MCF 10A (cell line): ENCODE data around the gene PCGF2. TPM values are rescaled to one million over a fixed set of nuclear protein-coding genes. Genes with fewer than 3 reads are reported as not detected.

ENCODE experiments used
- BruUV-seq: library from RNA; stranded (reverse); fragments of 400-500 nt; replicated peaks from 2 replicates; lab custom pipeline; 2021; lab: Mats Ljungman, UMichigan
- CTCF ChIA-PET: fragments of 300-600 bp; sonication (Branson Sonifier 250); formaldehyde crosslinking; extraction: SDS; loops from one replicate; lab custom pipeline; 2021; ENCODE audit warnings: antibody characterized with exemption, inconsistent platforms; lab: Yijun Ruan, JAX
- POLR2A ChIA-PET: fragments of 300-600, 350-650 bp; sonication (Branson Sonifier 250); formaldehyde crosslinking; extraction: SDS; loops from one replicate; lab custom pipeline; 2020; ENCODE audit warnings: antibody characterized with exemption, inconsistent platforms; lab: Yijun Ruan, JAX
- DNase-seq: peaks from one replicate; pipeline ENCODE4 v3.0.0-alpha.2; 2018; ENCODE audit not compliant: unreplicated experiment
- H3K27ac Mint-ChIP-seq: one replicate; pipeline ENCODE4 v1.8.0; 2022; ENCODE audit warnings: mild to moderate bottlenecking, low read depth, mixed read lengths; ENCODE audit not compliant: unreplicated experiment
- H3K27me3 Mint-ChIP-seq: one replicate; pipeline ENCODE4 v1.8.0; 2022; ENCODE audit warnings: mixed read lengths; ENCODE audit not compliant: insufficient read depth, unreplicated experiment
- H3K36me3 Mint-ChIP-seq: one replicate; pipeline ENCODE4 v1.8.0; 2022; ENCODE audit warnings: mild to moderate bottlenecking, moderate library complexity, mixed read lengths; ENCODE audit not compliant: insufficient read depth, unreplicated experiment
- H3K4me1 Mint-ChIP-seq: one replicate; pipeline ENCODE4 v1.8.0; 2022; ENCODE audit warnings: mixed read lengths; ENCODE audit not compliant: insufficient read depth, unreplicated experiment
- H3K4me3 Mint-ChIP-seq: one replicate; pipeline ENCODE4 v1.8.0; 2022; ENCODE audit warnings: mild to moderate bottlenecking, moderate library complexity, mixed read lengths; ENCODE audit not compliant: unreplicated experiment
- H3K9me3 Mint-ChIP-seq: one replicate; pipeline ENCODE4 v1.8.0; 2022; ENCODE audit warnings: mixed read lengths; ENCODE audit not compliant: unreplicated experiment
- CTCF ChIP-seq: fragments of 200-600 bp; IDR thresholded peaks from one replicate; pipeline ENCODE4 v1.8.0; 2022; ENCODE audit warnings: antibody characterized with exemption, mild to moderate bottlenecking; ENCODE audit not compliant: unreplicated experiment
- intact Hi-C: fragments of 100-400 bp; cut with micrococcal nuclease; formaldehyde crosslinking; loops from 2 replicates; pipeline ENCODE4 v1.14.1; 2022
- total RNA-seq: library from RNA; stranded (reverse); gene quantifications from 2 replicates; pipeline ENCODE4 v1.2.3, GENCODE V29; 2022

The PCGF2 gene
- total RNA-seq, 1 experiment from 2014 or later, result 32.6 TPM

DNA sequence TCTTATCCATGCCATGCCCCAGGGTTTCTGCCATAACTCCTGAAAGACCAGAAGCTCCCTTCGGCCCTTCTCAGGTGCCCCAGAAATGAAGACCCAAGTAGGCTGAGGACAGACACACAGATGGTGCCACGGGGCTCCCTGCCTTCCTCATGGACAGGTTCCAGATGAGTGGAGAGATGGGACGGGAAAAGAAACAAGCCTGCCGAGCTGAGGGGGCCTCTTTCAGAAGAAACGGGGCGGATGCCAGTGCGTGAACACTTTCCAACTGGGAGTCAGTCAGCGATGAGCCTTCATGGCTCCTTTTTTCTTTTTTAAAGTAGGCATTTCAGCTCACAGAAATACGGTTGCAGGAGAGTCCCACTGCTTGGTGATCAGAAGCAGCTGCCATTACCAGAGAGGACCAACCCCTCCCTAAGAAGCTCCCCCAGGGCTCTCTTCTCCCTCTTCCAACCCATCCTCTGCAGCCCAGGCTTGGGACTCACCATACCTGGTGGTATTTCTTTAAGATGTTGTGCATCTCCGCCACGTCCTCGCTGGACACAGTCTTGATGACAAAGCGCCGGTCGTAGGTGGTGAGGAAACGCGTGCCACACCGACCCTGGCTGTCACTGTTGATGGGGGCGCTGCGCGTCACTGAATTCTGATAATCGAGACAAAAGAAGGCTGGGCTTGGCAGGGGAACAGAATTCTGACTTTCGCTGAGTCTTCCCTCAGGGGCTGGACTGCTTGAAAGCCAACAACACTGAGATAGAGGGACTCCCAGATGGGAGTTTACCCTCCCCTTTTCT is 32.0 kb upstream of the PCGF2 start:
- DNase-seq, result no peak
- no peak overlapping the region for H3K27ac Mint-ChIP-seq
- BruUV-seq, result no TSS peak
- H3K27me3 Mint-ChIP-seq, result no peaks in the 10 kb centered on the region
- no peak for TF ChIP-seq CTCF
- no peaks in the 10 kb centered on the region for H3K4me1 Mint-ChIP-seq
- H3K9me3 Mint-ChIP-seq, result no peaks in the 10 kb centered on the region
- H3K36me3 Mint-ChIP-seq, result peaks cover 92% of the 10 kb centered on the region
- H3K4me3 Mint-ChIP-seq, result no peak overlapping the region
- ChIA-PET CTCF (no interaction called here), POLR2A (no interaction called here)
- intact Hi-C loops, result no loop called here

DNA sequence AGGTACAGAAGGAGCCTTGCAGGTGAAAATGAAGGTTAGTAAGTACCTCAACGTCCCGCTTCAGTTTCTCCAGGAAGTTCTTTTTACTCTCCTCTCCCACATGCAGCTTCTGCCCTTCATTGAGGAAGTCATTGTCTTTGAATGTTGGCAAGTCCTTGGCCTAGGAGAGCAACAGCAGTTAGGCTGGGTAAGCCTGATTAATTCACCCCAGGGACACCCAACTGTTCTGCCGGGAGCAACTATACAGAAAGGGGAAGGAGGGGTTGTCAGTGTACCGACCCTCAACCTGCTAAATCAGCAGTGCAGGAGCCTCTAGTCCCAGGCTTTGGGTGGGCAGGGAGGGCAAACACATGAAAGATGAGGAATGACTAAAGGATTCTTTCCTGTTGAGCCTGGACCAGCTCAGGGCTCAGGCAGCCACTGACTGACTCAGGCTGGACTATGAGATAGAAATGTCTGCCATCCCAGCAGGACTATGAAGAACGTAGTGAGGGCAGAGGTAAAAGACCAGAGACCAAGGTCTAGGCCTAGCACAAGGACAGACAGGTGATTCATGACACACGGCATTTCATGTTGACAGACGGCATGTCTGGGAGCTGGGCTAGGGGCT is 29.6 kb upstream of the PCGF2 start:
- no peak for DNase-seq
- Mint-ChIP-seq H3K27ac (no peak overlapping the region), H3K4me1 (no peaks in the 10 kb centered on the region), H3K4me3 (no peak overlapping the region), H3K9me3 (no peaks in the 10 kb centered on the region), H3K27me3 (no peaks in the 10 kb centered on the region), H3K36me3 (peaks cover 93% of the 10 kb centered on the region)
- no peak for TF ChIP-seq CTCF
- intact Hi-C loops, result no loop called here
- POLR2A ChIA-PET, result no interaction called here
- BruUV-seq, result no TSS peak
- CTCF ChIA-PET, result interaction anchor here (0.6 kb wide), 1 partner anchor 20 kb away, joined by 5 read pairs; no protein-coding TSS in a partner anchor

- no peaks in the 10 kb centered on the region for H3K9me3 Mint-ChIP-seq
- peaks cover 90% of the 10 kb centered on the region for H3K36me3 Mint-ChIP-seq
- H3K27me3 Mint-ChIP-seq, result no peaks in the 10 kb centered on the region
- H3K27ac Mint-ChIP-seq, result peak overlapping the region; percentile 35
- intact Hi-C loops, result no loop called here
- no peak overlapping the region for H3K4me3 Mint-ChIP-seq
- ChIA-PET CTCF (interaction anchor here (0.6 kb wide), 1 partner anchor 380 kb away, joined by 3 read pairs; no protein-coding TSS in a partner anchor), POLR2A (interaction anchor here (1.5 kb wide), 1 partner anchor 11 kb away, joined by 3 read pairs; no protein-coding TSS in a partner anchor)
- no TSS peak for BruUV-seq
- no peak for TF ChIP-seq CTCF
- no peaks in the 10 kb centered on the region for H3K4me1 Mint-ChIP-seq
- no peak for DNase-seq
Observed at GRCh38 chr17:38773258-38773657, 25.1 kb upstream of the PCGF2 start.

- TF ChIP-seq CTCF, result no peak
- Mint-ChIP-seq H3K27me3 (no peaks in the 10 kb centered on the region), H3K4me1 (peaks cover 4% of the 10 kb centered on the region), H3K4me3 (no peak overlapping the region), H3K9me3 (no peaks in the 10 kb centered on the region), H3K27ac (no peak overlapping the region), H3K36me3 (peaks cover 91% of the 10 kb centered on the region)
- ChIA-PET CTCF (interaction anchor here (0.7 kb wide), 1 partner anchor 961 kb away, joined by 3 read pairs; no protein-coding TSS in a partner anchor), POLR2A (interaction anchor here (0.9 kb wide), 1 partner anchor 85 kb away, joined by 3 read pairs; the partner anchor contains the start of gene RPL23)
- DNase-seq, result no peak
- intact Hi-C loops, result no loop called here
- no TSS peak for BruUV-seq
Observed at GRCh38 chr17:38768417-38768816, 20.3 kb upstream of the PCGF2 start.
